ENCODE results near the gene SEMA3A. TPM values are rescaled to one million over a fixed set of nuclear protein-coding genes. Genes with fewer than 3 reads are reported as not detected.

Gene SEMA3A
- total and polyA plus RNA-seq, 2 of the 13 experiments (the other 11 are each of a cell fraction or from before 2014, with no cell fraction given), result 0.29 to 1.2 TPM

DNA sequence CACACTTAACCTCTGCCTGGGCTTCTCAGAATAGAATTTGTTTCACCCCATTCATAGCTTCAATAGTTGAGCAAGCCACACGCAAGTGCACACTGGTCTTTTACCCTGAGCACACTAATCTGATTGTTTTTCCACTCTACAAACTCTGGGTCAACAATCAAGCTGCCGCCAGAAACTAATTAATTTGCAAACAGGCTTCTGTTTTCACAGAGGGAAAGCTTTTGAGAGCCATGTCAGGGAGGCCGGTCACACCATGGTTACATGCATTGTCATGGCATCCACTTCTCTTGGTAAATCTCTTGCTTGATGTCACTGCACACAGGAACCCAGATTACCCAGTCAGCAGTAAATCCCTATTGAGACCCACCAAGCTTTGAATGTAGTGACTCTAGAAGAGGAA, 154.2 kb downstream of the SEMA3A start (continued):
- TF ChIP-seq SOX13 (IDR thresholded peaks at IDR 0.05) (no peak), SOX13 (CRISPR knock-in tag; conservative IDR thresholded peaks at IDR 0.05 in 1 of 2, IDR thresholded peaks at IDR 0.05 in 1 of 2) (peak in 1 of 2 experiments; percentile 69; a peak in 2 of 4 replicates), ZNF724P (CRISPR knock-in tag; IDR thresholded peaks at IDR 0.05; ENCODE audit: borderline replicate concordance) (no peak), RELA (CRISPR knock-in tag; IDR thresholded peaks at IDR 0.05) (no peak), HNRNPK (IDR thresholded peaks at IDR 0.05; ENCODE audit: low read depth, low read length, poor library complexity, severe bottlenecking) (no peak), EED (CRISPR knock-in tag; IDR thresholded peaks at IDR 0.05) (no peak), ZBTB38 (CRISPR knock-in tag; IDR thresholded peaks at IDR 0.05) (no peak), ZNF646 (CRISPR knock-in tag; IDR thresholded peaks at IDR 0.05) (no peak), THRA (CRISPR knock-in tag; IDR thresholded peaks at IDR 0.05; ENCODE audit: borderline replicate concordance) (no peak), SALL1 (CRISPR knock-in tag; IDR thresholded peaks at IDR 0.05) (peak; percentile 62; the same call in 1 of the 2 replicates), ZNF326 (CRISPR knock-in tag; IDR thresholded peaks at IDR 0.05; ENCODE audit: borderline replicate concordance) (no peak), HOXD1 (CRISPR knock-in tag; IDR thresholded peaks at IDR 0.05) (0 out of 2 replicates have a peak, but pooled peaks have one; percentile 43), PCBP2 (optimal IDR thresholded peaks at IDR 0.05; ENCODE audit: low read depth, low read length, poor library complexity, severe bottlenecking) (no peak)
- TF ChIP-seq, protein P1, sequence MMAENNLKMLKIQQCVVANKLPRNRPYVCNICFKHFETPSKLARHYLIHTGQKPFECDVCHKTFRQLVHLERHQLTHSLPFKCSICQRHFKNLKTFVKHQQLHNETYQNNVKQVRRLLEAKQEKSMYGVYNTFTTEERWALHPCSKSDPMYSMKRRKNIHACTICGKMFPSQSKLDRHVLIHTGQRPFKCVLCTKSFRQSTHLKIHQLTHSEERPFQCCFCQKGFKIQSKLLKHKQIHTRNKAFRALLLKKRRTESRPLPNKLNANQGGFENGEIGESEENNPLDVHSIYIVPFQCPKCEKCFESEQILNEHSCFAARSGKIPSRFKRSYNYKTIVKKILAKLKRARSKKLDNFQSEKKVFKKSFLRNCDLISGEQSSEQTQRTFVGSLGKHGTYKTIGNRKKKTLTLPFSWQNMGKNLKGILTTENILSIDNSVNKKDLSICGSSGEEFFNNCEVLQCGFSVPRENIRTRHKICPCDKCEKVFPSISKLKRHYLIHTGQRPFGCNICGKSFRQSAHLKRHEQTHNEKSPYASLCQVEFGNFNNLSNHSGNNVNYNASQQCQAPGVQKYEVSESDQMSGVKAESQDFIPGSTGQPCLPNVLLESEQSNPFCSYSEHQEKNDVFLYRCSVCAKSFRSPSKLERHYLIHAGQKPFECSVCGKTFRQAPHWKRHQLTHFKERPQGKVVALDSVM (CRISPR knock-in tag; IDR thresholded peaks at IDR 0.05), result no peak
- TF ChIP-seq, protein P2, sequence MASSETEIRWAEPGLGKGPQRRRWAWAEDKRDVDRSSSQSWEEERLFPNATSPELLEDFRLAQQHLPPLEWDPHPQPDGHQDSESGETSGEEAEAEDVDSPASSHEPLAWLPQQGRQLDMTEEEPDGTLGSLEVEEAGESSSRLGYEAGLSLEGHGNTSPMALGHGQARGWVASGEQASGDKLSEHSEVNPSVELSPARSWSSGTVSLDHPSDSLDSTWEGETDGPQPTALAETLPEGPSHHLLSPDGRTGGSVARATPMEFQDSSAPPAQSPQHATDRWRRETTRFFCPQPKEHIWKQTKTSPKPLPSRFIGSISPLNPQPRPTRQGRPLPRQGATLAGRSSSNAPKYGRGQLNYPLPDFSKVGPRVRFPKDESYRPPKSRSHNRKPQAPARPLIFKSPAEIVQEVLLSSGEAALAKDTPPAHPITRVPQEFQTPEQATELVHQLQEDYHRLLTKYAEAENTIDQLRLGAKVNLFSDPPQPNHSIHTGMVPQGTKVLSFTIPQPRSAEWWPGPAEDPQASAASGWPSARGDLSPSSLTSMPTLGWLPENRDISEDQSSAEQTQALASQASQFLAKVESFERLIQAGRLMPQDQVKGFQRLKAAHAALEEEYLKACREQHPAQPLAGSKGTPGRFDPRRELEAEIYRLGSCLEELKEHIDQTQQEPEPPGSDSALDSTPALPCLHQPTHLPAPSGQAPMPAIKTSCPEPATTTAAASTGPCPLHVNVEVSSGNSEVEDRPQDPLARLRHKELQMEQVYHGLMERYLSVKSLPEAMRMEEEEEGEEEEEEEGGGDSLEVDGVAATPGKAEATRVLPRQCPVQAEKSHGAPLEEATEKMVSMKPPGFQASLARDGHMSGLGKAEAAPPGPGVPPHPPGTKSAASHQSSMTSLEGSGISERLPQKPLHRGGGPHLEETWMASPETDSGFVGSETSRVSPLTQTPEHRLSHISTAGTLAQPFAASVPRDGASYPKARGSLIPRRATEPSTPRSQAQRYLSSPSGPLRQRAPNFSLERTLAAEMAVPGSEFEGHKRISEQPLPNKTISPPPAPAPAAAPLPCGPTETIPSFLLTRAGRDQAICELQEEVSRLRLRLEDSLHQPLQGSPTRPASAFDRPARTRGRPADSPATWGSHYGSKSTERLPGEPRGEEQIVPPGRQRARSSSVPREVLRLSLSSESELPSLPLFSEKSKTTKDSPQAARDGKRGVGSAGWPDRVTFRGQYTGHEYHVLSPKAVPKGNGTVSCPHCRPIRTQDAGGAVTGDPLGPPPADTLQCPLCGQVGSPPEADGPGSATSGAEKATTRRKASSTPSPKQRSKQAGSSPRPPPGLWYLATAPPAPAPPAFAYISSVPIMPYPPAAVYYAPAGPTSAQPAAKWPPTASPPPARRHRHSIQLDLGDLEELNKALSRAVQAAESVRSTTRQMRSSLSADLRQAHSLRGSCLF (CRISPR knock-in tag; IDR thresholded peaks at IDR 0.05; ENCODE audit: borderline replicate concordance), result no peak
